SU-DHL-6 (cell line): ENCODE results near the gene KLHL29.

ENCODE experiments used
- H2AFZ ChIP-seq: fragments of 200-600 bp; sonication (generic); 2 replicates; pipeline ENCODE4 v1.6.1; 2014; ENCODE audit warnings: low read depth, mild to moderate bottlenecking, moderate library complexity, mixed read lengths, antibody characterized with exemption, low read length; ENCODE audit not compliant: severe bottlenecking
- H3F3A ChIP-seq: fragments of 200-600 bp; shearing (Covaris generic); 2 replicates; pipeline ENCODE4 v1.6.0; 2016; ENCODE audit warnings: antibody characterized with exemption, mild to moderate bottlenecking; ENCODE audit not compliant: insufficient read depth
- H3K27ac ChIP-seq: fragments of 200-600 bp; sonication (generic); 2 replicates; pipeline ENCODE4 v1.5.1; 2016; ENCODE audit warnings: low read depth, mild to moderate bottlenecking, low read length, moderate library complexity, mixed read lengths
- H3K27me3 ChIP-seq: fragments of 200-600 bp; sonication (generic), shearing (Covaris generic); 2 replicates; pipeline ENCODE4 v1.6.0; 2014; ENCODE audit warnings: mild to moderate bottlenecking, low read length
- H3K36me3 ChIP-seq: fragments of 200-600 bp; sonication (generic); 2 replicates; pipeline ENCODE4 v1.6.1; 2014; ENCODE audit warnings: mild to moderate bottlenecking, low read length, mixed read lengths
- H3K4me2 ChIP-seq: fragments of 300-600, 200-600 bp; shearing (Covaris generic), sonication (generic); 2 replicates; pipeline ENCODE4 v1.6.0; 2014; ENCODE audit warnings: low read length, low read depth, mild to moderate bottlenecking; ENCODE audit not compliant: poor library complexity, severe bottlenecking
- H3K4me3 ChIP-seq: fragments of 200-600 bp; sonication (generic); 2 replicates; pipeline ENCODE4 v1.5.1; 2014; ENCODE audit warnings: antibody characterized with exemption, low read length, mild to moderate bottlenecking, mixed read lengths; ENCODE audit not compliant: insufficient read depth, poor library complexity, severe bottlenecking
- H3K79me2 ChIP-seq: fragments of 200-600 bp; sonication (generic); 2 replicates; pipeline ENCODE4 v1.6.1; 2014; ENCODE audit warnings: mild to moderate bottlenecking, low read length, moderate library complexity; ENCODE audit not compliant: insufficient read depth
- H3K9ac ChIP-seq: fragments of 200-600 bp; sonication (generic); 2 replicates; pipeline ENCODE4 v1.7.0; 2014; ENCODE audit warnings: mild to moderate bottlenecking, low read length
- H3K9me2 ChIP-seq: fragments of 200-600 bp; sonication (generic); replicated peaks from 2 replicates; pipeline ENCODE4 v1.6.1; 2014; ENCODE audit warnings: low read length; ENCODE audit not compliant: insufficient read depth
- H3K9me3 ChIP-seq: fragments of 200-600 bp; sonication (generic); 2 replicates; pipeline ENCODE4 v1.6.1; 2014; ENCODE audit warnings: low read length, mixed read lengths; ENCODE audit not compliant: insufficient read depth
- H4K20me1 ChIP-seq: fragments of 200-600 bp; sonication (generic); 2 replicates; pipeline ENCODE4 v1.6.1; 2014; ENCODE audit warnings: low read depth, mild to moderate bottlenecking, antibody characterized with exemption, low read length, moderate library complexity, mixed read lengths
- EZH2phosphoT487 ChIP-seq: fragments of 200-600 bp; sonication (generic), shearing (Covaris generic); conservative IDR thresholded peaks from 2 replicates; pipeline ENCODE4 v1.6.1; 2018; ENCODE audit warnings: mild to moderate bottlenecking, antibody characterized with exemption, low read length, moderate library complexity, mixed read lengths
- TF ChIP-seq, protein P1 (sequence below): fragments of 200-600 bp; sonication (generic); IDR thresholded peaks from one replicate; pipeline ENCODE4 v1.5.1; 2017; ENCODE audit warnings: antibody characterized with exemption, mild to moderate bottlenecking, low read length, moderate library complexity; ENCODE audit not compliant: insufficient read depth, poor library complexity, severe bottlenecking

KLHL29 gene

DNA sequence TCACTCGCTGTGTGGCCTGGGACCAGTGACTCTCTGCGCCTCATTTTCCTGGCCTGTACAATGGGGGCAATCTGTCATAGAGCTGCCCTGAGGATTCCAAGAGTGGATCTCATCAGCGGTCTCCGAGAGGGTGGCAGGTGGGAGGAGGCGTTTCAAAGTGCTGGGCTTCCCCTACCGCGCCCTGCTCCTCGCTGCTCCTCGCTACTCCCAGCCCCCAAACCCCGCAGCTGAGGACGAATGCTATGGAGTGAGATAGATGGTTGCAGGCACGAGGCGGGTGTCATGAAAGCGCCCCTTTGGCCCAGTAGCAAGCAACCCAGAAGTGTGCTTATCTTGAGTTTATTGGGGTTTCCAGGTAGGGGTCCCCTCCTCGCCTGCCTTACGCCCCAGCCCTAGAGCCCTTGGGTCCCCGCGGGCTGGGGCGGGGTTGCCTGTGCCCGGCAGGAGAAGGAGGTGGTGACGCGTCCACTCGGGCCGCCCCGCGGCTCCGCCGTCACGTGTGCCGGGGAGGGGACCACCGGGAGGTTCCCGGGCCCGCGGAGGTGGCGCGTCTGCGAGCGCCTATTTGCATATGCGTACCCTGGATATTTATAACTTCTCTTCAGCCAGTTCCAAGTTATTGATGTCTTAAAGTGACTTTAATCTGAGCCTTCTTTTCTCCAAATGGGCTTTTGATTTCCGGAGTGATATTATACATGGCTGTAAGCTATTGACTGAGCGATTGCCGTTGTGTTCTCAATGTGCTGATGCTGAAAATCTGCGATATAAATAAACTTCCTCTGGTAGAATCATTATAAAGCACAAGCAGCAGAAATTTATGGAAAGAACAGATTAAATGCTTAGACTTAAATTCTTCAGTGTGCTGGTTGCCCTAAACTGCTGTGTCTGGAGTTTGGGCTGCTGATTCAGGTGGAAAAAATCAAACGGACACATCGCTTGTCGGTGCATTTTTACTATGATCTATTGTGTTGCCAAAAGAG, 278.3 kb downstream of the KLHL29 start:
- Histone ChIP-seq H2AFZ (no peak overlapping the region), H3K36me3 (no peaks in the 10 kb centered on the region), H4K20me1 (no peaks in the 10 kb centered on the region), H3F3A (no peaks in the 10 kb centered on the region), H3K4me2 (peak overlapping the region; percentile 26), H3K9me2 (no peaks in the 10 kb centered on the region), H3K9me3 (no peaks in the 10 kb centered on the region), H3K27ac (no peak overlapping the region), H3K9ac (no peak overlapping the region), H3K27me3 (no peaks in the 10 kb centered on the region), H3K4me3 (no peak overlapping the region), H3K79me2 (no peaks in the 10 kb centered on the region)
- TF ChIP-seq, protein P1, sequence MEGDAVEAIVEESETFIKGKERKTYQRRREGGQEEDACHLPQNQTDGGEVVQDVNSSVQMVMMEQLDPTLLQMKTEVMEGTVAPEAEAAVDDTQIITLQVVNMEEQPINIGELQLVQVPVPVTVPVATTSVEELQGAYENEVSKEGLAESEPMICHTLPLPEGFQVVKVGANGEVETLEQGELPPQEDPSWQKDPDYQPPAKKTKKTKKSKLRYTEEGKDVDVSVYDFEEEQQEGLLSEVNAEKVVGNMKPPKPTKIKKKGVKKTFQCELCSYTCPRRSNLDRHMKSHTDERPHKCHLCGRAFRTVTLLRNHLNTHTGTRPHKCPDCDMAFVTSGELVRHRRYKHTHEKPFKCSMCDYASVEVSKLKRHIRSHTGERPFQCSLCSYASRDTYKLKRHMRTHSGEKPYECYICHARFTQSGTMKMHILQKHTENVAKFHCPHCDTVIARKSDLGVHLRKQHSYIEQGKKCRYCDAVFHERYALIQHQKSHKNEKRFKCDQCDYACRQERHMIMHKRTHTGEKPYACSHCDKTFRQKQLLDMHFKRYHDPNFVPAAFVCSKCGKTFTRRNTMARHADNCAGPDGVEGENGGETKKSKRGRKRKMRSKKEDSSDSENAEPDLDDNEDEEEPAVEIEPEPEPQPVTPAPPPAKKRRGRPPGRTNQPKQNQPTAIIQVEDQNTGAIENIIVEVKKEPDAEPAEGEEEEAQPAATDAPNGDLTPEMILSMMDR: no peak
- no peak for TF ChIP-seq EZH2phosphoT487

DNA sequence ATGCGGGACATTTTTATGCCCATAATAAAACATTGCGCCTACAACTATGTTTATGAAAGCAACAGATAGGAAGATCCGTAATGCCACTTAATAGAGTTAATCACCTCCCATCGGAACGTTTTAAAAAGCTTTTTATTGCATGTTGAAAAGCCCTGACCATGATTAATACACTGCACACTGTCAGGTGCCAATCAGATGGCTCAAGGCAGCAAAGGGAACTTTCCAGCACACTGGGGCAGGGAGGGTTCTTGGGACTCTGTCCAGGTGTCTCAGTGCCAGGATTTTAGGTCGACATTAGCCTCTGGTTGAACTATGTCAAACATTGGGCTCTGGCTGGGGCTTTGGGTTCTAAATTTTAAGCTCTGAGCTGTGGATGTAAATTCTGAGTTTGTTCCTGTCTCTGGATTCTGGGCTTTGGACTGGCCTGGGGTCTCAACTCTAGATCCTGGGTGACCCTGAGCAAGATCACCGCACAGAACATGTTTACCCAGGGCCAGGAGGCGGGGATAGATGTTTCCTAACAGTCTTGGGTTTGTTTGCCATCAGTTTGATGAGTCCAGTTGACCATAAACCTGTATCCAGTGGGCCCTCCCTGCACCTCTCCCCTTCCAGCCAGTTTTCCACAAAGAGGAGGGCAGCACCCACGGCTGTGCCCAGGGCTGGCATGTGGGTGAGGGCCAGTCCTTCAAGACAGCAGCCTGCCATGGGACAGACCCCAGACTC, 279.2 kb downstream of the KLHL29 start:
- Histone ChIP-seq H3K27ac (no peak overlapping the region), H3F3A (no peaks in the 10 kb centered on the region), H3K4me2 (no peak overlapping the region)

DNA sequence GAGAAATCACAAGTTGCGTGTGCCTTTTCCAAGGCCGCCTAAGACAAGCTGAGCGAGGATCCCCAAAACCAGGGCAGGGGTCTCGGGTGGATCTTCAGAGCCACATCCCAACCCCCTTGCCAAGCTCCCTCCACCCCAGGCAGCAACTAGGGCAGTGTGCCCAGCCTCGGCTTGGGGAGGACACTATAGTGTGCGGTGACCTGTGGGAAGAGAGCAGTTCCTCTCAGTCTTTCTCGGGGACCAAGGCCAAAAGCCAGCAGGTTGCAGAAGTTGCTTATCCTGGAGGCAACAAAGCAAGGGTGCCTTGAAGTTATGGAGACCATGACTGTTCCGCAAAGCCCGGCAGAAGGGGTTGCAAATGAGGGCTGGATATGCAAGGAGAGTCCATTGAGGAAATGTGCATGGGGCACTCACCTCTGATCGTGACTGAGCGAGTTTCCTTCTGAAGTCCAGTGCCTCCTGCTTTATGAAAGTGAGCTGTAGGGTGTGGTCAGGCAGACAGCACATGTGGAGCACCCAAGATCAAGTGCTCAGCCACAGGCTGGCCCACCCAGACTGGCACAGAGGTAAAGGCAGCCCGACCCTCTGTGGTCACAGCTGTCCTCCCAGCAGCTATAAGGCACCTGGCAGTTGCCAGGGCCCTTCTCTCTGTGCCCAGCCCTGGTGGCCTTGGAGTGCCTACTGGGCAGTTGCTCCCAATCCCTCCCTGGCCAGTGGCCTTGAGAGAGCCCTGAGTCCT, 281.4 kb downstream of the KLHL29 start:
- Histone ChIP-seq H3K4me3 (no peak overlapping the region), H3K36me3 (no peaks in the 10 kb centered on the region), H3K9ac (no peak overlapping the region), H3K79me2 (no peaks in the 10 kb centered on the region), H4K20me1 (no peaks in the 10 kb centered on the region), H3F3A (no peaks in the 10 kb centered on the region), H3K9me3 (no peaks in the 10 kb centered on the region), H3K27me3 (no peaks in the 10 kb centered on the region), H2AFZ (no peak overlapping the region), H3K27ac (no peak overlapping the region), H3K4me2 (no peak overlapping the region), H3K9me2 (no peaks in the 10 kb centered on the region)
- no peak for TF ChIP-seq EZH2phosphoT487
- TF ChIP-seq, protein P1: no peak

More for the DNA sequence above, 279.2 kb downstream of the KLHL29 start:
- H2AFZ ChIP-seq: no peak overlapping the region
- H3K36me3 ChIP-seq: no peaks in the 10 kb centered on the region
- no peak overlapping the region for H3K4me3 ChIP-seq
- no peaks in the 10 kb centered on the region for H3K9me2 ChIP-seq
- H3K9me3 ChIP-seq: no peaks in the 10 kb centered on the region
- no peak overlapping the region for H3K9ac ChIP-seq
- H4K20me1 ChIP-seq: no peaks in the 10 kb centered on the region
- no peaks in the 10 kb centered on the region for H3K79me2 ChIP-seq
- no peaks in the 10 kb centered on the region for H3K27me3 ChIP-seq
- TF ChIP-seq EZH2phosphoT487: no peak
- TF ChIP-seq, protein P1: no peak
